ENCODE data around the gene BCL11B. TPM values are rescaled to one million over a fixed set of nuclear protein-coding genes. Genes with fewer than 3 reads are reported as not detected.

BCL11B gene
- total and polyA plus RNA-seq, 2 of the 8 experiments (the other 6 are each of a cell fraction or from before 2014, with no cell fraction given), result 0.63 to 5.9 TPM

GRCh38 chr14:99248761-99249171 lies 23.2 kb downstream of the BCL11B start:
- H3K4me2 ChIP-seq (ENCODE audit: insufficient read depth in 1 of 2, low read depth in 2 of 2, low read length in 2 of 2), result no peak overlapping the region
- no peak for FAIRE-seq
- CTCF ChIA-PET (ENCODE audit: partially characterized antibody), result interaction anchor here (0.7 to 2.2 kb wide), 6 partner anchors 8 to 49 kb away, joined by 3 to 8 read pairs (median 4); no protein-coding TSS in a partner anchor

More at GRCh38 chr14:99248761-99249171, 23.2 kb downstream of the BCL11B start:
- POLR2A ChIA-PET (ENCODE audit: partially characterized antibody), result interaction anchor here (1.1 to 1.4 kb wide), 2 partner anchors 12 to 23 kb away, joined by 3 to 4 read pairs; partner anchors contain the start of gene BCL11B
- Histone ChIP-seq H4K5ac (ENCODE audit: insufficient read length, low read depth, low read length) (no peak overlapping the region), H3K36me3 (ENCODE audit: control insufficient read depth in 2 of 4, insufficient read depth in 4 of 4, low read length in 3 of 4) (no peaks in the 10 kb centered on the region), H3K18ac (ENCODE audit: extremely low read depth, low read length) (peak overlapping the region; percentile 33; the same call in 1 of the 2 replicates), H4K8ac (ENCODE audit: extremely low read depth, insufficient read depth, low read length) (no peak overlapping the region), H3K27me3 (replicated peaks in 1 of 4; ENCODE audit: control insufficient read depth in 3 of 4, extremely low read depth in 1 of 4, insufficient read depth in 3 of 4, low read length in 3 of 4) (peaks cover 0 to 7% (median 3%) of the 10 kb centered on the region in 4 experiments; a peak in 4 of 7 replicates), H3K23me2 (ENCODE audit: low read depth, low read length) (peaks cover 7% of the 10 kb centered on the region), H3K9ac (replicated peaks in 1 of 4; ENCODE audit: extremely low read depth in 1 of 4, low read depth in 3 of 4, low read length in 3 of 4) (no peak overlapping the region), H2BK120ac (replicated peaks; ENCODE audit: low read depth, low read length) (no peak overlapping the region), H4K91ac (replicated peaks; ENCODE audit: insufficient read length, low read length) (no peak overlapping the region), H2BK20ac (ENCODE audit: low read length) (0 out of 2 replicates have a peak overlapping the region, but pooled peaks have one; percentile 64), H3K79me2 (ENCODE audit: control insufficient read depth in 1 of 2, insufficient read depth in 2 of 2, low read length in 2 of 2) (peaks cover 0 to 48% of the 10 kb centered on the region in 2 experiments; a peak in 3 of 4 replicates), H3K14ac (ENCODE audit: insufficient read length) (no peak overlapping the region), H3K4me1 (replicated peaks in 1 of 4; ENCODE audit: control insufficient read depth in 3 of 4, insufficient read depth in 4 of 4, low read length in 3 of 4) (peaks cover 19 to 38% (median 29%) of the 10 kb centered on the region in 4 experiments), H2AFZ (ENCODE audit: low read length) (no peak overlapping the region), H3K56ac (replicated peaks; ENCODE audit: insufficient read length, low read depth, low read length) (no peak overlapping the region), H2BK12ac (ENCODE audit: low read depth, low read length) (no peak overlapping the region), H3K4ac (replicated peaks; ENCODE audit: insufficient read length, low read depth, low read length) (no peak overlapping the region), H3K27ac (ENCODE audit: low read depth, low read length) (no peak overlapping the region), H3K9me3 (ENCODE audit: insufficient read depth in 2 of 2, low read depth in 1 of 2, low read length in 1 of 2) (no peaks in the 10 kb centered on the region), H2BK5ac (ENCODE audit: low read depth, low read length) (no peak overlapping the region), H3K79me1 (ENCODE audit: low read depth, low read length) (peaks cover 12% of the 10 kb centered on the region), H2BK15ac (ENCODE audit: low read length) (peak overlapping the region; percentile 76; the same call in 1 of the 2 replicates), H4K20me1 (replicated peaks in 1 of 2; ENCODE audit: control insufficient read depth in 1 of 2, insufficient read depth in 2 of 2, low read length in 2 of 2) (peaks cover 3 to 4% of the 10 kb centered on the region in 2 experiments), H2AK5ac (ENCODE audit: low read depth, low read length) (no peak overlapping the region), H3K4me3 (ENCODE audit: extremely low read depth in 1 of 4, insufficient read depth in 2 of 4, low read depth in 3 of 4, low read length in 4 of 4) (no peak overlapping the region), H3K23ac (ENCODE audit: insufficient read length) (no peak overlapping the region)
- TF ChIP-seq RFX5 (IDR thresholded peaks at IDR 0.05; ENCODE audit: borderline replicate concordance, low read depth, low read length), result no peak
- TF ChIP-seq SP1 (IDR thresholded peaks at IDR 0.05; ENCODE audit: low read depth, low read length), result no peak
- WGBS, 2 experiments (ENCODE audit: extremely low coverage in 1 of 2, insufficient coverage in 1 of 2, insufficient read length in 1 of 2, insufficient replicate concordance in 2 of 2, low coverage in 1 of 2, low lambda C conversion rate in 2 of 2, missing lambda C conversion rate in 1 of 2), result 75% methylated on average over 5 of the region's 5 CpGs; no CpG with 5 or more reads in 1 of the 2 experiments
- DNase-seq (ENCODE audit: low read depth in 1 of 2, low spot score in 2 of 2), result no peak

Measured in H1 (cell line).